HG02642 (cell line): ENCODE measurements around the gene KLHL29.
"Not testable (repeated sequence)": the region's sequence is repeated elsewhere in the genome, so short reads cannot be mapped to it uniquely, and the experiment has no call there.

Experiments used
- ATAC-seq: cut with Tn5 transposase; IDR thresholded peaks from one replicate; pipeline ENCODE4 v1.9.1; 2021; ENCODE audit warnings: mild to moderate bottlenecking; ENCODE audit not compliant: unreplicated experiment, poor library complexity

KLHL29 gene

GRCh38 chr2:23384551-23385343, at the start of gene KLHL29:
Gene KLHL29 (plus strand): TSS chr2:23385179. CDS start chr2:23562197, 177,018 bp downstream.
- peak; percentile 70 for ATAC-seq

DNA sequence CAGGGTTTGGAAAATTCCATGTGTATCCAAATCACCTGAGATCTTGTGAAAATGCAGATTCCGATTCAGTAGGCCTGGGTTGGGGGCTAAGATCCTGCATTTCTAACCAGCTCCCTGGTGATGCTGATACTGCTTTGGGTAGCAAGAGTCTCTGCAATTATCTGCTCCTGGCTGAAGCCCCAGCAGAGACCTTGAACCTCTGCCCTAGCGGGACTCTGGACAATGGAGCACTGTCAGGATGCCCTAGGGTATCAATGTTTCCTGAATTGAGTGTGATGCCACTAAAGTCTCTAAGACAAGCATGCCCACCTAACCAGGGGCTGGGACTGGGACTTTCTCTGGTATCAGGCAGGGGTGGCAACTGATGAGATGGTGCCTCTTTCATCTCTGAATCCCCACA, 49.4 kb upstream of the KLHL29 start:
- no peak for ATAC-seq

DNA sequence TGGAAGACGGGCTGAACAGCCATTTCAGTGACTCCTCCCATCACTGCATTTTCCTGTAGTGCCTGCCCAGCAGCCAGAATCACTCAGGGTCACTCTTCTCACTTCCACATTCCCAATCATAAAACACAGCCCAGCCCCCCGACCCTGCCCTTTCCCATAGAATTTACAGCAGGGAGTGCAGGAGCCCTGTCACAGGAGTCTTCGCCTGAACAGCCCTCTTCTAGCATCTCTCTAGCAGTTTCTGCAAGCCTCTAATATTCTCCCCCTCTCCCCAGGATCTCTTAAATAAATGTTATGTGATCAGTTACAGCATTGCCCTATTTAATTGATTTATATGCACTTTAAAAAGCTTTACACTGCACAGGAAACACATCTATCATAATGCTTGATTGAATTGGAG, 42.9 kb upstream of the KLHL29 start:
- ATAC-seq, result no peak

GRCh38 chr2:23346029-23346428, 39.0 kb upstream of the KLHL29 start:
- no peak for ATAC-seq

- ATAC-seq, result no peak
Observed at GRCh38 chr2:23346781-23347180, 38.2 kb upstream of the KLHL29 start.

DNA sequence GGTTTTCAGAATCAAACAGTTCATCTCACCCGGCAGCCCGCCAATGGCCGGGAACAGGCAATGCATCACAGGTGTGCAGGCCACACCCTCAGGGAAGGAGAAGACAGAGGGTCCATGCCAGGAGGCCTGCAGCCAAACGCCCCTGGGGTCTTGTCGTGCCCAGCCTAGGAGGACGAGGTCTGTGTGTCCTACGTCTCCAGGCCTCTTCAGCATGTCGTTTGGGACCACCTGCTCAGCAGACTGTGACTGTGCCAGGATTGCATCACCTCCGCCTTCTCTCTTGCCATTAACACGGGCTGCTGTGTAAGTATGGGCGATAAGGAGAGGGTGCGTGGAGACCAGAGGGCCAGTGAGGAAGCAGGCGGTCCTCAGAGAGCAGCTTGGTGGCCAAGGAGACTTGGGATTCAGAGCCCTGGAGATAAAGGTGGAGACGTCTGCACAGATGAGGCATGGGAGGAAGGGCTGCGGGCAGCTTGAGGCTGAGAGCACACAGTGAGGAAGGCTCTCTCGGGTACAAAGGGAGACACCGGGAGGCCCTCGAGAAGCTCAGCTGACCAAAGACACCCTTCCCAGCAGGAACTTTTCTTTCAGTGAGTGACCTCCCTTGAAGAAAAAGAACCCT, 37.4 kb upstream of the KLHL29 start:
- no peak for ATAC-seq

- not testable (repeated sequence) for ATAC-seq
Observed at GRCh38 chr2:23348093-23348481, 36.9 kb upstream of the KLHL29 start.

DNA sequence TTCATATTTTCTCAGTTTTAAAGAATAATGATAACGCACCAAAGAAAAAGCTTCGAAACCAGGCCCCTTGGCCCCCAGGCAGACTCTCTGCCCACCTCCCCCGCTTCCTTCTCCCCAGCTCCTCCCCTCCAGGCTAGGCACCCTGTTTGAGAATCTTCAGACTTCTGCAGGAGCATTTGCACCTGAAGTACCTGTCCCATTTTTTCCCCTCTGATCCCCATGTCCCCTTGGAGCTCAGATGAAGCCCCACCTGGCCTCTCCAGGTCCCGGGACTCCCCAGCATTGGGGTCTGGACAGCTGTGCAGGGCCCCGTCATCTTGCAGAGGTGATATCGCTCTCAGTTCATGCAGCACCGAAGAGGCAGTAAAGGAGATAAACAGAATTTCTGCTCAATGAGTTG, 35.5 kb upstream of the KLHL29 start:
- no peak for ATAC-seq

GRCh38 chr2:23350041-23350791, 34.8 kb upstream of the KLHL29 start:
- no peak for ATAC-seq

DNA sequence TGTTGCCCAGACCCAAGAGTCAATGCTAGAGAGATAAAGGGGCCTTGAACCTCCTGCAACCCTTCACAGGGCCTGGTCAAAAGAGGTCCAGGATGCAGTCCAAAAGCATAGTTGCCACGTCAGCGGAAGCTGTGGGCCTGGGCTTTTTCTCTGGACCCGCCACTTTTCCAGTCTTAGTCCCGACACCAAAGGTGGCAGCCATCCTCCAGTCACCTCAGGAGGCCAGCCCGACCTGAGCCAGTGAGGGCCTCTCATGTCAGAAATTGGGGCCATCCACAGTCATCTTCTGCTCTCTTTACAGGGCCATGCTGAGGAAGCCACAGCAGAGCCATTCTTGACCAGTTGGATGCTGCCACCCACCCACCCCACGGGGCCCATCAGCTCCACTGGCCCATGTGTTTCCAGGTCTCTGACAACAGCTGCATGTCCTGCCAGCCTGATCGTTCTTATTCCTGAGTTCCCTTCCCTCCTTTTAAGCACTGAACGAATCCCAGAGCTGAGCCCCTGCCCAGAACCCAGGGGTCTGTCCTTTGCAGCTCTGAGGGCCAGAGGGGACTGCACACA, 34.1 kb upstream of the KLHL29 start:
- no peak for ATAC-seq

DNA sequence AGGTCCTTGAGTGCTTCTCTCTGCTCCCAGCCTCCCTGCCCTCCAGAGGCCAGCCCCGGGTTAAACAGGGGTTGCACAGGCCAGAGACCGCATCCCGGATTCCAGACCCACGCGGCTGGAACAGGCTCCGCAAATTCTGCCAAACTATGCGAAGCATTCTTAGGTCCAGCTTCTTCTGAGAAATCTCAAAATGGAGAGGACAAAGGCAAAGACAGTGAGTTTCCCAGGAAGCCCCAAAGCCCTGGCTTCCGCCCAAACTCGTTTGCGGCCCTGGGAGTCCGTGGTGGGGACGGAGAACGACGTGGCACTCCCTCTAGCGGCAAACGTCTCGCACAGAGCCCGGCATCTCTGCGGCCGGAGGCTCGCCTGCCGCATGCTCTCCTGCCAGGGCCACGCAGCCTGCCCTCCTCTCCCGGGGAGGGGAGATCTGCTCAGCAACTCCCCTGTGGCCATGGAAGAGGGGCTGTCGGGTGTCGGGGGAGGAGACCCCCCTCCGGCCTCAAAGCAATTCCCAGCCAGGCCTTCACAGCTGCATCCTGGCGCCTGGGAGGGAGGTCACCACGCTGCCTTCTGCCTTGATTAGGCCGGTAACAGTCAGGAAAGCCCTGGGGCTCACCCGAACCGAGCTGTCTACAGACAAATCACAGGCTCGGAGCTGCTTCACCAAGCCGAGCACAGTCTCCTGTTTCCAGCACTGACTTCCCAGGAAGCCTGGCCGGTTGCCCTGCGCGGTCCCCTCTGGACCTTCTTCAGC, 33.4 kb upstream of the KLHL29 start:
- peak; percentile 93 for ATAC-seq

DNA sequence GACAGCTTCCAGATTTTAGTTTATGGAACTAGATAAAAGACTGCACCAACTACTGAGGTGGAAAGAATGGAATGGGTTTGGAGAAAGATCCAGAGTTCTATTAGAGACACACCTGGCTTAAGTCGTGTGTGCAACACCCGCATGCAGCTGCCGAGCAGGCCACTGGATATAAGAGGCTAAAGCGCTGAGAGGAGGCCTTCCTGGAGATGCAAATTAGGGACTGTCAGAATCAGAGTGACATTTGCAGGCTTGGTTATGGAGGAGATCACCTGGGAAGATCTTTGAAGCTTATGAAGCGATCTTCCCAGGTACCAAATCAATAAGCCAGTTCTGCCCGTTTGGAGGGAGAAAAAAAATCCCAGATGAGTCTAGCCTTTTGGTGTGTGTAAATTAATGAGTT, 30.4 kb upstream of the KLHL29 start:
- peak; percentile 56 for ATAC-seq

GRCh38 chr2:23355001-23355400, 30.0 kb upstream of the KLHL29 start:
- ATAC-seq, result no peak

DNA sequence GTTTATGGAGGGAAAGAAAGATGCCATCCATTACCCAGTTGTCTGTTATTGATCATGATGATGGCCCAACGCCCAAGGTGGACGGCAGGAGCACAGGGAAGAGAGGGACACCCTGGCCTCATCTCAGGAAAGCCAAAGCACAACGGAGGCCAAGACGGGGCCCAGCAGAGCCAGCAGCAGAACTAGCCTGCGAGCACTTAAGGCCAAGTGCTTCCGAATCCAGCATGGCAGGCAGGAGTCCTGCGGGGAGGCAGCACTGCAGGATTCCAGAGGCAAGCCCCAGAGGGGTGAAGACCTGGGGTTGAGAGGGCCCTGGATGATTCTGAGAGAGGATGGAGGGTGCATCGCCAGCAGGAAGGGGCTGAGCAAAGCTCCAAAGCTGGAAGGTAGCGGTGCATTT, 28.3 kb upstream of the KLHL29 start:
- ATAC-seq, result no peak

DNA sequence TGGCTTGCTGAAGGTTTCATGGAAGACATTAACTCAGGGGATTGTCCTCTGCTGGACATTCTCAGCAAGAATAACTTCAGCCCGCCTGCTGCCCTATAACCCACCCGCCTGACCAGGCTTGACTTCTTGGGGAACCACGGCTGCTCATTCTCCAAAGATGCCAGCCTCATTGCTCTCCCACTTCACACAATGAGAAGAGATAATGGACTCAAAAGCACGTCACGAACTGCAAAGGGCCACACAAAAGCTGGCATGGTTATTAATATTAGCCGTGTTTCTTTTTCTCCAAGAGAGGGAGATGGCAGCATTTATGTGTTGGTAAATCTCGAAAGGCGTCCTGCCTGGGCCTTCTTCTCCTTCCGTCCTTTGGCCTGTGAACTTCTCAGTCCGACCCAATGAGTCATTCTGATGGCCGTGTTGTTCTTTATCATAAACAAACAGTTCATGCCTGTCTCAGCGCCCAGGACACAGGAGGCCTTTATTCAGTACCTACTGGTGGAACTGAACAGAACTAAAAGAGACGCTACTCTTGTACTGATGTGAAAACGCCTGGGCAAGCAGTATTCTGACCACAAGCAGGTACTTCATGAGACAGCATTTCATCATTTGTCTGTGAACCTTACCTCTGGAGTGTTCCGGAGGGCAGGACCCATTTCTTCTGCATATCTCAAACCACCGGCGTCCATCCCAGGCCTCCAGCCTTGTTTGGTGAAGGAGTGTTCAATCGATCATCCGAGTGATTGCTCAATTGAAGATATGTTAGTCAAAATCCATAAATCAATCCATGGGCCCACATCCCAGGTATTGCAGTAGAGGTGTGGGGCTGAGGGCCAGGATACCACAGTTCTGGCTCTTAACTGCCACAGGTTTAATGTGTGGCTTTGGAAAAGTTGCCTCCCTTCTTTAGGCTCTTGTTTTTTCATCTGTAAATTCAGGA, 25.1 kb upstream of the KLHL29 start:
- no peak for ATAC-seq

GRCh38 chr2:23360571-23361125, 24.3 kb upstream of the KLHL29 start:
- ATAC-seq, result no peak

- ATAC-seq, result no peak
Observed at GRCh38 chr2:23361152-23361551, 23.8 kb upstream of the KLHL29 start.

GRCh38 chr2:23363268-23363667, 21.7 kb upstream of the KLHL29 start:
- no peak for ATAC-seq

DNA sequence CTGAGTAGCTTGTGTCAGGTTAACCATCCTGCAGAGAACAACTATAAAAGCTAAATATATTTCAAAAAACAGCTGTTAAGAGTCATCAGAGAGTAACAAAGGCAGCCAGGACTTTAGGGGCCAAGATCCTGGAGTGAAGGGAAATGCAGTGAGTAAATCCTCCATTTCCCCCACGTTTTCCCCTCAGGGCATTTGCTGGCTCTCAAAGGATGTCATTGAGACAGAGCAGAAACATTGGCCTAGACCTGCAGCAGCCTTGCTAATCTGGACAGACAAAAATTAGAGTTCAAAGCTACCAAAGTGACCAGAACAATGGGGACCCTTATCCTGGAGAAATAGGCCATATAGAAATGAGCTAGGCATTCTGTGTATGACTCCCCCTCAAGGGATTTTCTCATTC, 21.1 kb upstream of the KLHL29 start:
- ATAC-seq, result no peak
